Gastroesophageal sphincter (tissue), 4 donors: ENCODE measurements around the gene SLC29A3. TPM values are rescaled to one million over a fixed set of nuclear protein-coding genes. Genes with fewer than 3 reads are reported as not detected.

ENCODE experiments used
- ATAC-seq: fragments of 150-250 bp; one replicate; pipeline ENCODE4 v1.9.1; 2016; ENCODE audit warnings: mild to moderate bottlenecking, moderate library complexity
- H3K27ac ChIP-seq, 4 donors: fragments of 200-600 bp; sonication (generic) in 3 of 4; 1 replicate in 3 of 4; 2 replicates in 1 of 4; pipeline ENCODE4 v1.5.1; 2016 to 2019
- H3K27me3 ChIP-seq: fragments of 200-600 bp; sonication (generic); one replicate; pipeline ENCODE4 v1.5.1; 2019
- H3K36me3 ChIP-seq, 2 donors: fragments of 200-600 bp; sonication (generic); one replicate each; pipeline ENCODE4 v1.5.1; 2019; ENCODE audit warnings: control low read depth in 1 of 2
- H3K4me1 ChIP-seq, 3 donors: fragments of 200-600 bp; sonication (generic); 1 replicate in 2 of 3; 2 replicates in 1 of 3; pipeline ENCODE4 v1.5.1; 2016 to 2019; ENCODE audit warnings: control low read depth in 2 of 3
- H3K4me3 ChIP-seq, 2 donors: fragments of 200-600 bp; sonication (generic); one replicate each; pipeline ENCODE4 v1.5.1; 2019; ENCODE audit warnings: mild to moderate bottlenecking in 1 of 2, moderate library complexity in 1 of 2
- H3K9me3 ChIP-seq, 3 donors: fragments of 200-600 bp; sonication (generic); one replicate each; pipeline ENCODE4 v1.5.1; 2017 to 2019; ENCODE audit warnings: control low read depth in 2 of 3
- EP300 ChIP-seq: sonication (generic); formaldehyde crosslinking; IDR thresholded peaks from one replicate; pipeline ENCODE4 v1.6.1; 2017; ENCODE audit warnings: antibody characterized with exemption, mild to moderate bottlenecking
- POLR2A ChIP-seq, 2 donors: fragments of 450-650 bp; IDR thresholded peaks; one replicate each; pipeline ENCODE4 v1.6.1; 2017; ENCODE audit warnings: antibody characterized with exemption in 2 of 2, mild to moderate bottlenecking in 2 of 2, moderate library complexity in 1 of 2
- POLR2AphosphoS5 ChIP-seq: sonication (generic); formaldehyde crosslinking; IDR thresholded peaks from one replicate; pipeline ENCODE4 v1.6.1; 2017; ENCODE audit warnings: antibody characterized with exemption
- WGBS, 2 donors: methylation state at CpG; one replicate each; pipeline ENCODE4 v1.1.5; 2018; ENCODE audit warnings: low coverage in 1 of 2; 5-methylcytosine and 5-hydroxymethylcytosine counted together
- total RNA-seq, 4 donors: library from RNA; depleted of rRNA; stranded (reverse); fragments of >200 nt; gene quantifications; one replicate each; pipeline ENCODE4 v1.1.0, GENCODE V29; 2016
- TF ChIP-seq, protein P1 (sequence below), 4 experiments: fragments of 200-600 bp in 2 of 4; fragments of 450-650 bp in 2 of 4; sonication (generic) in 1 of 4; IDR thresholded peaks; one replicate each; pipeline ENCODE4 v1.5.1; 2017 to 2019; ENCODE audit warnings: antibody characterized with exemption in 4 of 4, mild to moderate bottlenecking in 2 of 4, moderate library complexity in 2 of 4

SLC29A3 gene
- total RNA-seq, 4 donors from 2014 or later, result 3.3 to 9.8 (median 4.9) TPM

DNA sequence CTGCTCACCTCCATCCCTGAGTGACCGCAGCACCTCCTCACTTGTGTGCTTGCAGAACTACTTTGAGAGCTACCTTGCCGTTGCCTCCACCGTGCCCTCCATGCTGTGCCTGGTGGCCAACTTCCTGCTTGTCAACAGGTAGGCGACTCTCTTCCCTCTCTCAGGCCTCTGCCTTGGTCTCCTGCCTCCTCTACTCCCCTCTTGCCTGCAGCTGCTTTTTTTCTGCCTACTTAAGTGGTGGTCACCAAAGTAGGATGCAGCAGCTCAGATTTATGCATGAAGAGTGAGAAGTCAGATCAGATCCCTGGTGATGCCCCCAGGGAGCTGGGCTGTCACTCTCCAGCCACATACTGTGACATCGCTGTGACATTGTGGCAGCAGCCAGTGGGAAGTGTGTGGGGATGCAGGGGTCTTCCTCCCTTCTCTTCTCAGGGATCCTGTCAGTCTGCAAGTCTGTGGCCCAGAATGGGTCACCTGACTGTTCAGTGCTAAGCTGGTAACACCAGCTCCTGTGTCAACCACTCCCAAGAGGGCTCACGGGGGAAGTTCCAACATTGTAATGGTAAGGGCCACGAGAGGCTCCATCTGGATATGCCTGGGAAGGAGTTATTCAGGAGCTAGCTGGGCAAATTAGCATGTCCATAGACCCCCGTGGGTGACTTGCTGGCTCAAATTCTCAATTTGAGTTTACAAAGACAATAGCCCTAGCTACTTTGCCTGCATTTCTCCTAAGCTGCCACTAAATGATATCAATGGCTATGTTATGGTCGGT is 25.3 kb downstream of the SLC29A3 start:
- ATAC-seq, result no peak

DNA sequence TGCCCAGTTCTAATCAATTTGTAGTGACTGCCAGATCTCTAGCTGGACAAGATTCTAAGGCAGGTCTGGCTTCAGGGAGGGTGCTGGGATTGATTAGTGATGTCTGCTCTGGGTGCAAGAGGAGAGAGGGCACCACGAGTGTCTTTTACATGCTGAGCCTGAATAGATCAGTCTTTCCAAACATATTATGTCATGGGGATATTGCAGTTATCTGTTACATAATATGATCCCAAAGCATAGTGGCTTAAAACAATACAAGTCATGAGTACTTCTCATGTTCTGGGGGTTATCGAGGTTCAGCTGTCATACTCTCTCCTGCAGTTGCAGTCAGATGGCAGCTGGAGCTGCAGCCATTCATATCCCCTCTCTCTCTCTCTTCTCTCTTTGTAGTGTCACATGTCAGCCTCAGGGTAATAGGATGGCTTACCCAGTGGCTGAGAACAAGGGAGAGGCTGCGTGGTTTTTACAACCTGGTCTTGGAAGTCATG is 26.0 kb downstream of the SLC29A3 start:
- peaks cover 0 to 30% of the 10 kb centered on the region in 2 donors for H3K36me3 ChIP-seq
- no peak for ATAC-seq
- TF ChIP-seq, protein P1, sequence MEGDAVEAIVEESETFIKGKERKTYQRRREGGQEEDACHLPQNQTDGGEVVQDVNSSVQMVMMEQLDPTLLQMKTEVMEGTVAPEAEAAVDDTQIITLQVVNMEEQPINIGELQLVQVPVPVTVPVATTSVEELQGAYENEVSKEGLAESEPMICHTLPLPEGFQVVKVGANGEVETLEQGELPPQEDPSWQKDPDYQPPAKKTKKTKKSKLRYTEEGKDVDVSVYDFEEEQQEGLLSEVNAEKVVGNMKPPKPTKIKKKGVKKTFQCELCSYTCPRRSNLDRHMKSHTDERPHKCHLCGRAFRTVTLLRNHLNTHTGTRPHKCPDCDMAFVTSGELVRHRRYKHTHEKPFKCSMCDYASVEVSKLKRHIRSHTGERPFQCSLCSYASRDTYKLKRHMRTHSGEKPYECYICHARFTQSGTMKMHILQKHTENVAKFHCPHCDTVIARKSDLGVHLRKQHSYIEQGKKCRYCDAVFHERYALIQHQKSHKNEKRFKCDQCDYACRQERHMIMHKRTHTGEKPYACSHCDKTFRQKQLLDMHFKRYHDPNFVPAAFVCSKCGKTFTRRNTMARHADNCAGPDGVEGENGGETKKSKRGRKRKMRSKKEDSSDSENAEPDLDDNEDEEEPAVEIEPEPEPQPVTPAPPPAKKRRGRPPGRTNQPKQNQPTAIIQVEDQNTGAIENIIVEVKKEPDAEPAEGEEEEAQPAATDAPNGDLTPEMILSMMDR (IDR thresholded peaks at IDR 0.05), result no peak
- TF ChIP-seq POLR2A (IDR thresholded peaks at IDR 0.05) (no peak), EP300 (no peak), POLR2AphosphoS5 (no peak)
- no peaks in the 10 kb centered on the region for H3K9me3 ChIP-seq
- H3K27ac ChIP-seq, result no peak overlapping the region
- H3K4me1 ChIP-seq, result peaks cover 0 to 18% (median 10%) of the 10 kb centered on the region in 3 donors
- 79 to 90% methylated on average over 2 to 3 of the region's 3 CpGs for WGBS, 2 donors
- H3K4me3 ChIP-seq, result no peak overlapping the region
- no peaks in the 10 kb centered on the region for H3K27me3 ChIP-seq

More for the DNA sequence above, 25.3 kb downstream of the SLC29A3 start:
- H3K4me3 ChIP-seq, result no peak overlapping the region
- H3K36me3 ChIP-seq, result peaks cover 0 to 31% of the 10 kb centered on the region in 2 donors
- 88 to 94% methylated on average over 4 to 5 of the region's 9 CpGs for WGBS, 2 donors
- no peak overlapping the region for H3K27ac ChIP-seq
- H3K4me1 ChIP-seq, result peaks cover 0 to 18% (median 10%) of the 10 kb centered on the region in 3 donors
- no peaks in the 10 kb centered on the region for H3K9me3 ChIP-seq
- H3K27me3 ChIP-seq, result no peaks in the 10 kb centered on the region
- TF ChIP-seq, protein P1 (IDR thresholded peaks at IDR 0.05), result no peak
- no peak for TF ChIP-seq POLR2A (IDR thresholded peaks at IDR 0.05)
- no peak for TF ChIP-seq EP300
- TF ChIP-seq POLR2AphosphoS5, result no peak

GRCh38 chr10:71345694-71346093 is 26.6 kb downstream of the SLC29A3 start:
- Histone ChIP-seq H3K36me3 (peaks cover 0 to 24% of the 10 kb centered on the region in 2 donors), H3K27me3 (no peaks in the 10 kb centered on the region), H3K9me3 (no peaks in the 10 kb centered on the region), H3K4me3 (no peak overlapping the region), H3K27ac (no peak overlapping the region), H3K4me1 (peaks cover 0 to 18% (median 10%) of the 10 kb centered on the region in 3 donors)
- no peak for TF ChIP-seq POLR2AphosphoS5
- TF ChIP-seq EP300, result no peak
- no peak for TF ChIP-seq POLR2A (IDR thresholded peaks at IDR 0.05)
- ATAC-seq, result no peak
- WGBS, 2 donors, result 59% methylated on average over 5 of the region's 10 CpGs; no CpG with 5 or more reads in 1 of the 2 donors

DNA sequence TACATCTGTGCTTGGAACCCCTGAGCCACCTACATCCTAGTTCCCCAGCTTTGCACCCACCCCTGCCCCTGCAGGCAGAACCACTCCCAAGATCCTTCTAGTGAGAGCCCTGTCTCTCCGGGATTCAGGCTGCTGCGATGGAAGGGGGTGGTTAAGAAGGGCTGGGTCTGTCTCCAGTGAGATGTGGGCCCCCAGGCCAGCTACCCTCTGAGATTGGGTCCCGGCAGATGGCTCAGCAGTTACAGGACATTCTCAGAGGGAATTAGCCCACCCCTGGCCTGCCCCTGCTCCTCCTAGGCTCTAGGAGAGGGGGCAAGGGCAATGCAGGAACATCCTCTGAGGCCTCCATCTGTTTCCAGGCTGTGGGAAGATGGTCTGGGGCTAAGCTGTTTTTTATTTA is 27.7 kb downstream of the SLC29A3 start:
- Histone ChIP-seq H3K9me3 (no peaks in the 10 kb centered on the region), H3K36me3 (peaks cover 0 to 32% of the 10 kb centered on the region in 2 donors), H3K4me1 (peaks cover 0 to 18% (median 10%) of the 10 kb centered on the region in 3 donors), H3K27me3 (no peaks in the 10 kb centered on the region), H3K4me3 (no peak overlapping the region), H3K27ac (no peak overlapping the region)
- TF ChIP-seq POLR2A (IDR thresholded peaks at IDR 0.05) (no peak), EP300 (no peak), POLR2AphosphoS5 (no peak)
- TF ChIP-seq, protein P1 (IDR thresholded peaks at IDR 0.05), result no peak
- WGBS, 2 donors, result no CpG with 5 or more reads among the region's 3 CpGs
- no peak for ATAC-seq

DNA sequence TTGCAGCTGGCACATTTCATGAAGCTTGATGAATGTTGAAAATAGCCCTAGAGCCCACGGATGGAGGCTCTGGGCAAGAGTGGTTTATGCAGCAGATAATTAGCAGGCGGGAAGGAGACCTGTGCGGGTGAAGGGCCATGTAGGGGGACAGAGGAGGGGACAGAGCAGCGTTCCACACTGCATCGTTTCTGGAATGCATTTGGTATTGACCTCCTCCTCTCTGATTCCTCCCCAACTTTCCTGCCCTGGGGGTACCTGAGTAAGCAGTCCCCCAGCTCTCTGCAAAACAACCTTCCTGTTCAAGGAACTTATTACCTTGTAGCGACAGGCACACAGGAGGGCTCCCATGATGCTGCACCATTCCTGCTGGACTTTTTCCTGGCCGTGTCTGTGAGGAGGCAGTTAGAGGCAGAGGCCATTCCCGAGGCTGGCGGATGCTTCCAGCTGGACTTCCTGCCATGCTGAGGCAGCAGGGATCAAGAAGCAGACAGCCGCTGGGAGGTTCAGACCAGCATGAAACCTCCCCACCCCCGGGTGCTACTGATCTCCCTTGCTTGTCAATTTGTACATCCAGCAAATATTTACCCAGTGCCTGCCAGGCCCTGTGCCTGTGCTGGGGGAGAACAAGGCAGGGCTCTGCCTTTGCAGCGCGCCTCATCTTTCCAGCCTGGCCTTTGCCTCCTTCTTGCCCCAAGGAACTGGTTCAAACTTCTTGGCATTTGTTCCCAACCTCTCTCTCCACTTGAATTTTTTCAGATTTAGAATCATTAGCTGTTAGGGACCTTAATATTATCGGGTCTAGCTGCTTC is 28.7 kb downstream of the SLC29A3 start:
- TF ChIP-seq EP300 (no peak), POLR2AphosphoS5 (no peak), POLR2A (IDR thresholded peaks at IDR 0.05) (no peak)
- TF ChIP-seq, protein P1 (IDR thresholded peaks at IDR 0.05), result no peak
- Histone ChIP-seq H3K9me3 (no peaks in the 10 kb centered on the region), H3K4me1 (peaks cover 0 to 15% (median 8%) of the 10 kb centered on the region in 3 donors), H3K27me3 (no peaks in the 10 kb centered on the region), H3K4me3 (no peak overlapping the region), H3K27ac (no peak overlapping the region), H3K36me3 (peaks cover 0 to 43% of the 10 kb centered on the region in 2 donors)
- WGBS, 2 donors, result 72 to 73% methylated on average over 4 to 7 of the region's 14 CpGs
- ATAC-seq, result no peak
